GM23248 (cell line): ENCODE results near the gene CASKIN1.

Experiments used
- EZH2 ChIP-seq: fragments of 200-600 bp; sonication (generic); IDR thresholded peaks from 2 replicates; pipeline ENCODE4 v1.6.1; 2018; ENCODE audit warnings: antibody characterized with exemption, mild to moderate bottlenecking; ENCODE audit not compliant: insufficient read depth, poor library complexity, severe bottlenecking
- EZH2phosphoT487 ChIP-seq: fragments of 200-600 bp; sonication (generic); IDR thresholded peaks from 2 replicates; pipeline ENCODE4 v1.6.1; 2018; ENCODE audit warnings: antibody characterized with exemption, moderate library complexity, mild to moderate bottlenecking, low read depth; ENCODE audit not compliant: insufficient read depth

DNA sequence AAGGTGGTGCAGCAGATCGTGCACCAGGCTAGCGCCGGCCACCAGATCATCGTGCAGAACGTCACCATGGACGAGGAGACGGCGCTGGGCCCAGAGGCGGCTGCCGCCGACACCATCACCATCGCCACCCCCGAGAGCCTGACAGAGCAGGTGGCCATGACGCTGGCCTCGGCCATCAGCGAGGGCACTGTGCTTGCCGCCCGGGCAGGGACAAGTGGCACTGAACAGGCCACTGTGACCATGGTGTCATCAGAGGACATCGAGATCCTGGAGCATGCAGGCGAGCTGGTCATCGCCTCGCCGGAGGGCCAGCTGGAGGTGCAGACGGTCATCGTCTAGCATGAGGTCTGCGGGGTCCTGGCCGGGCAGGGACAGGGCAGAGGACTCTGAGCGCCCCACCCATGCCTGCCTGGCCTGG, 38.8 kb upstream of the CASKIN1 start:
- TF ChIP-seq EZH2 (no peak), EZH2phosphoT487 (no peak)
